ENCODE results near the gene FAH.

Gene FAH

DNA sequence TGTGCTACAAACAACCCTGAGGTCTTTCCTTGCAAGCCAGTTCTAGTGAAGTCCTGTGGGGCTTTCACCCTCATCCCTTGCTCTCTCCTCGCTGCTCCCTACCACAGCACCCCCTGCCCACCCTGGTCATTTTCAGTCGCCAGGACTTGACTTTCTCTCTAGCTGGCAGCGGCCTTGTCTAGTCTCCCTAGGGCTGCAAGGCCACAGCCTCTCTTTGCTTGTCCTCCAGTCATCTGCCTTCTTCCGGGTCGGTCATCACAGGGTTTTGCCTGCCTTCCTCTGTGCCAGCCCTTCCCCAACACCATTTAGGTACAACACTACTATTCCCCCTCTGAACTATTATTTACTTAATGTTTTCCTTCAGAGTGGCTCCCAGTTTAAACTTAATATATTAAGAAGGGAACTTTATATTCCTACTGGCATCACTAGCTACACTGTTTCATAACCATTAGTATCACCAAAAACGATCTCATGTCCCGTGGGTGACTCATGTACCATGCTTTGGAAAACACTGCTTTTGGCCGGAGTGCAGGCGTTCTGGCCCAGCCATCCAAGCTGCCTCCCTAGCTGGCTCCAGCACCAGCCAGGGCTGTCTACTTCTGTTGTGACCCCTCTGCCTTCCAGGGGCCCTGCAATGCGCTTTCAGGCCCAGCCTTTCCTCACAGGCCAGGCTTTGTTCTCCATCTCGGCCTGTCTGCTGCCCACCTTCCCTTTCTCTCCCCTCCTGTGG is 21.4 kb downstream of the FAH start:
- DNase-seq (ENCODE audit: low read depth), result peak; percentile 90
- no peak overlapping the region for H3K4me3 ChIP-seq (ENCODE audit: control insufficient read depth, low read depth, low read length)
- TF ChIP-seq, protein P1, sequence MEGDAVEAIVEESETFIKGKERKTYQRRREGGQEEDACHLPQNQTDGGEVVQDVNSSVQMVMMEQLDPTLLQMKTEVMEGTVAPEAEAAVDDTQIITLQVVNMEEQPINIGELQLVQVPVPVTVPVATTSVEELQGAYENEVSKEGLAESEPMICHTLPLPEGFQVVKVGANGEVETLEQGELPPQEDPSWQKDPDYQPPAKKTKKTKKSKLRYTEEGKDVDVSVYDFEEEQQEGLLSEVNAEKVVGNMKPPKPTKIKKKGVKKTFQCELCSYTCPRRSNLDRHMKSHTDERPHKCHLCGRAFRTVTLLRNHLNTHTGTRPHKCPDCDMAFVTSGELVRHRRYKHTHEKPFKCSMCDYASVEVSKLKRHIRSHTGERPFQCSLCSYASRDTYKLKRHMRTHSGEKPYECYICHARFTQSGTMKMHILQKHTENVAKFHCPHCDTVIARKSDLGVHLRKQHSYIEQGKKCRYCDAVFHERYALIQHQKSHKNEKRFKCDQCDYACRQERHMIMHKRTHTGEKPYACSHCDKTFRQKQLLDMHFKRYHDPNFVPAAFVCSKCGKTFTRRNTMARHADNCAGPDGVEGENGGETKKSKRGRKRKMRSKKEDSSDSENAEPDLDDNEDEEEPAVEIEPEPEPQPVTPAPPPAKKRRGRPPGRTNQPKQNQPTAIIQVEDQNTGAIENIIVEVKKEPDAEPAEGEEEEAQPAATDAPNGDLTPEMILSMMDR (conservative IDR thresholded peaks at IDR 0.05; ENCODE audit: control insufficient read depth, insufficient read depth, low read depth, low read length), result no peak

DNA sequence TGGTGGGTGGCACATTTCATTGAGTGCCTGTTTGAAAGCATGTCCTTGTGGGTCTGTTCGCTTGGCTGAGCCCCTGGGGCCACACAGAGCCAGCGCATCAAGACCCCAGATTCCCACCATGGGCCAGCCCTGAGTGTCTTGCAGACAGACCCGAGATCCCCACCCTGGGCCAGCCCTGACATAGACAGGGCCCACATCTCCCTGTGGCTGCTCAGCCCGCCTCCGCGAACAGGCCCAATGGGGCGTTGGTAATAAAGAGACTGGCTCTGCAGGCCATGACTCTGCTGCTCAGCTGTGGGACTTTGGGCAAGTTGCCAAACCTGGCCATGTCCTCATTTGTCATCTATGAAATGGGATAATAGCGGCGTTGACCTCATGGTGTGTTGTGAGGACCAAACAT is 22.6 kb downstream of the FAH start:
- TF ChIP-seq, protein P1 (conservative IDR thresholded peaks at IDR 0.05; ENCODE audit: control insufficient read depth, insufficient read depth, low read depth, low read length), result no peak
- no peak for DNase-seq (ENCODE audit: low read depth)

DNA sequence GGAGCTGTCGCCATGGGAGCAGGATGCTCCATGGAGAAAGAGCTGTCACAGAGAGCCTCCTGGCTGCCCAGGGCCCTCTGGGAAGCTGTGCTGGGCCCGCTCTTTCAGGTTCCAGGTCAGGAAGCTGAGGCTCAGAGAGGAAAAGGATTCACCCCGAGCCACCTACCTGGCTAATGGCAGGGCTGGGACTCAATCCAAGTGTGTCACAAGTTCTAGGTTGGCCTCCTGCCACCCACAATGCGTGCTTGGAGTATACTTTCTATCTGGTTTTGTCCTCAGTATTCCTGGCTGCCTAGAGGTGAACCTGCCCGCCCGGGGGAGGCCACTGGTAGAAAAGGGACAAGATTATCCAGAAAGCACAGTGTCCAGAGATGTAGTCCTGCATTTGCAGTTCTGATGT is 23.6 kb downstream of the FAH start:
- DNase-seq (ENCODE audit: low read depth), result no peak
- TF ChIP-seq, protein P1 (conservative IDR thresholded peaks at IDR 0.05; ENCODE audit: control insufficient read depth, insufficient read depth, low read depth, low read length), result no peak
- no peak overlapping the region for H3K4me3 ChIP-seq (ENCODE audit: control insufficient read depth, low read depth, low read length)

More for the DNA sequence above, 22.6 kb downstream of the FAH start:
- no peak overlapping the region for H3K4me3 ChIP-seq (ENCODE audit: control insufficient read depth, low read depth, low read length)

DNA sequence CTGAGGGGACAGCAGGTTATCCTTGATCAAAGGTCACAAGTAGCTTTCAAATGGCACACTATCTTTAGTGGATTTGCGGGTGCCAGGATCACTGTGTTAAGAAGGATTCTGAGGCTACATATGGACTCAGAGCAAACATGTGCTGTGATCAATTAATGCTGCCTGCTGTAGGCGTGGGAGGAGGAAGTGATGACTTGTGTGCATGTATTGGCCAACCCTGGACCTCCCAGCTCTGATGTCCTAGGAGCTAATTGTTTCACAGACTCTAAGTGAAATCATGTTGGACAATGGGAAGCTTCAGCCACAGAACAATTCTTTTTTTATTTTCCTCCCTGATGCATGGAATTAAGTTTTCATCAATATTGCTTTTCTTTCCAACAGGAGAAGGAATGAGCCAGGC is 24.4 kb downstream of the FAH start:
- H3K4me3 ChIP-seq (ENCODE audit: control insufficient read depth, low read depth, low read length), result peak overlapping the region; percentile 6
- TF ChIP-seq, protein P1 (conservative IDR thresholded peaks at IDR 0.05; ENCODE audit: control insufficient read depth, insufficient read depth, low read depth, low read length), result no peak

DNA sequence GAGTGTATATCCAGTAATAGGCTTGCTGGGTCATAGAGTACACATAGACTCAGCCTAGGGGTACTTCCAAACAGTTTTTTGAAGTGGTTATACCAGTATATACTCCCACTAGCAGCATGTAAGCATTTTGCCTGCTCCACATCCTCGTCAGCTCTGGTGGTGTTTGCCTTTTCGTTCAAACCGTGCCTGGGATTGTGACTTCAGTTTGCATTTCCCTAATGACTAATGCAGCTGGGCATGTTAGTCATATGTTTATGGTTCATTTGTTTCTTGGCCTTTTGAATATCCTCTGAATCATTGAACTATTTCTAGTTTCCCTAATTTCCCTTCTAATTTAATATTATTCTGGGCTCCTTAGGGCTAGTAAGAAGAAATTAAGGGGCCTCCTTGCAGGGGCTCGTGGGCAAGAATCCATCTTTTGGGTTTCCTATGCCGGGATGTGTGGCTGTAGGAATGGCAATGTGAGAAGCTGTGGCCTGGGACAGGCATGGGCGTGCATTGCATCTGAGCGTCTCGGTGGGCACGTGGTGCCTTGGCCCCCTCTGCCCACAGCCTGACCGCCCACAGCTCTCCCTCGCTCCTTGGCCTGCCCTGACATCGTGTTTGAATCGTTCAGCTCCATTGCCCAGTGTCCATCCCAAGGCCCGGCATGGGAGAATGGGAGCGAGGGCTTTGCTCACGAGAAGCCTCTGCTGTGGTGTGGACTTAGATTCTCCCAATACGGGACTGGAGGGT is 26.4 kb downstream of the FAH start:
- peak; percentile 97 for DNase-seq (ENCODE audit: low read depth)
- TF ChIP-seq, protein P1 (conservative IDR thresholded peaks at IDR 0.05; ENCODE audit: control insufficient read depth, insufficient read depth, low read depth, low read length), result no peak
- no peak overlapping the region for H3K4me3 ChIP-seq (ENCODE audit: control insufficient read depth, low read depth, low read length)

More for the DNA sequence above, 24.4 kb downstream of the FAH start:
- DNase-seq (ENCODE audit: low read depth), result peak; percentile 86

DNA sequence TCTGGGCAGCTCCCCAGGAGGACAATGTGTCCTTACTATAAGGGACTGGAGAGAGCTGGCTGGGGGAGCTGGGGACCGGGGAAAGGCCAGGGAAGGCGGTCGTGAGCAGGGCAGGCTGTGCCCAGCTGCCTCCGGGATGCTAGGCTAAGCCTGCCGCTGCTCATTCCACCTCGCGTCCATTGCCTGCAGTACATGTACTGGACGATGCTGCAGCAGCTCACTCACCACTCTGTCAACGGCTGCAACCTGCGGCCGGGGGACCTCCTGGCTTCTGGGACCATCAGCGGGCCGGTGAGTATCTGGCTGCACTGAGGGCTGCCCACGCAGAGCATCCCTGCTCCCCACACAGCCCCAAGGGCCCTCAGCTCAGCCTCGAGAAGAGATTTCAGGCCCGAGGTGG is 27.1 kb downstream of the FAH start:
- TF ChIP-seq, protein P1 (conservative IDR thresholded peaks at IDR 0.05; ENCODE audit: control insufficient read depth, insufficient read depth, low read depth, low read length), result no peak
- DNase-seq (ENCODE audit: low read depth), result no peak
- H3K4me3 ChIP-seq (ENCODE audit: control insufficient read depth, low read depth, low read length), result no peak overlapping the region

All from fibroblast of mammary gland (primary cell).